IMR-90 (cell line): ENCODE data around the gene TBCD. TPM values are rescaled to one million over a fixed set of nuclear protein-coding genes. Genes with fewer than 3 reads are reported as not detected.

Experiments
- ATAC-seq: fragments of 200-7000 bp; cut with Tn5 transposase; 2 replicates; pipeline ENCODE4 v1.9.1; 2020; ENCODE audit warnings: low read depth, mild to moderate bottlenecking, moderate library complexity
- BruUV-seq: library from RNA; stranded (reverse); fragments of 400-500 nt; replicated peaks from 2 replicates; lab custom pipeline; 2021; lab: Mats Ljungman, UMichigan
- CTCF ChIA-PET: fragments of 300-600 bp; formaldehyde crosslinking; extraction: SDS; loops from one replicate; lab custom pipeline; 2021; ENCODE audit warnings: antibody characterized with exemption; lab: Yijun Ruan, JAX
- POLR2A ChIA-PET: fragments of 300-600 bp; sonication (Branson Sonifier 250); formaldehyde crosslinking; loops from one replicate; lab custom pipeline; 2022; ENCODE audit warnings: antibody characterized with exemption; ENCODE audit not compliant: unreplicated experiment; lab: Charles Lee
- DNase-seq: peaks from one replicate; pipeline ENCODE4 v3.0.0; 2013
- H2AFZ ChIP-seq: replicated peaks from 2 replicates; pipeline ENCODE3; 2013; ENCODE audit warnings: low read length, mild to moderate bottlenecking; ENCODE audit not compliant: poor library complexity
- H2AK5ac ChIP-seq: 2 replicates; pipeline ENCODE4 v1.6.1; 2013; ENCODE audit warnings: low read depth, low read length, inconsistent platforms
- H2AK9ac ChIP-seq: replicated peaks from 2 replicates; pipeline ENCODE3; 2013; ENCODE audit warnings: mild to moderate bottlenecking, low read depth, low read length, moderate library complexity; ENCODE audit not compliant: poor library complexity
- H2BK120ac ChIP-seq: 2 replicates; pipeline ENCODE4 v1.6.1; 2013; ENCODE audit warnings: low read depth, low read length, inconsistent platforms
- H2BK15ac ChIP-seq: 3 replicates; pipeline ENCODE4 v1.6.1; 2013; ENCODE audit warnings: low read depth, low read length, inconsistent platforms
- H2BK20ac ChIP-seq: 2 replicates; pipeline ENCODE4 v1.6.1; 2013; ENCODE audit warnings: low read depth, mild to moderate bottlenecking, inconsistent platforms, low read length, moderate library complexity
- H2BK5ac ChIP-seq: 2 replicates; pipeline ENCODE4 v1.6.1; 2013; ENCODE audit warnings: mild to moderate bottlenecking, low read depth, low read length, inconsistent platforms; ENCODE audit not compliant: poor library complexity, severe bottlenecking
- H3K14ac ChIP-seq: replicated peaks from 2 replicates; pipeline ENCODE4 v1.6.1; 2013; ENCODE audit warnings: low read depth, low read length, inconsistent platforms
- H3K18ac ChIP-seq: 2 replicates; pipeline ENCODE4 v1.6.1; 2013; ENCODE audit warnings: low read depth, low read length, control low read depth
- H3K23ac ChIP-seq: 2 replicates; pipeline ENCODE4 v1.6.1; 2013; ENCODE audit warnings: low read depth, low read length, inconsistent platforms
- H3K27ac ChIP-seq: 2 replicates; pipeline ENCODE4 v1.5.1; 2013; ENCODE audit warnings: mild to moderate bottlenecking, control low read depth, low read length; ENCODE audit not compliant: insufficient read depth
- H3K27me3 ChIP-seq: 2 replicates; pipeline ENCODE4 v1.6.1; 2013; ENCODE audit warnings: low read length; ENCODE audit not compliant: control insufficient read depth, insufficient read depth
- H3K36me3 ChIP-seq: 2 replicates; pipeline ENCODE4 v1.6.1; 2013; ENCODE audit warnings: low read length, mixed read lengths; ENCODE audit not compliant: control insufficient read depth, insufficient read depth
- H3K4ac ChIP-seq: 2 replicates; pipeline ENCODE4 v1.6.1; 2013; ENCODE audit warnings: low read depth, low read length, inconsistent platforms
- H3K4me1 ChIP-seq: 2 replicates; pipeline ENCODE4 v1.6.1; 2013; ENCODE audit warnings: low read length, mixed read lengths; ENCODE audit not compliant: control insufficient read depth, insufficient read depth
- H3K4me2 ChIP-seq: 2 replicates; pipeline ENCODE4 v1.6.1; 2013; ENCODE audit warnings: low read depth, mild to moderate bottlenecking, control low read depth, low read length, moderate library complexity
- H3K4me3 ChIP-seq: 2 replicates; pipeline ENCODE4 v1.5.1; 2013; ENCODE audit warnings: low read depth, mild to moderate bottlenecking, control low read depth, low read length, moderate library complexity; ENCODE audit not compliant: insufficient read depth
- H3K56ac ChIP-seq: 2 replicates; pipeline ENCODE4 v1.6.1; 2013; ENCODE audit warnings: low read length, inconsistent platforms; ENCODE audit not compliant: insufficient read depth; ENCODE audit errors: extremely low read depth
- H3K79me1 ChIP-seq, 2 experiments: 2 replicates each; pipeline ENCODE4 v1.6.1; 2013; ENCODE audit warnings: low read length in 2 of 2, inconsistent platforms in 1 of 2, low read depth in 1 of 2
- H3K9ac ChIP-seq: 2 replicates; pipeline ENCODE4 v1.6.1; 2013; ENCODE audit warnings: low read depth, low read length, control low read depth
- H3K9me1 ChIP-seq: 2 replicates; pipeline ENCODE4 v1.6.1; 2013; ENCODE audit warnings: low read length, inconsistent platforms; ENCODE audit not compliant: insufficient read depth
- H3K9me3 ChIP-seq: 2 replicates; pipeline ENCODE4 v1.6.1; 2013; ENCODE audit warnings: low read length; ENCODE audit not compliant: control insufficient read depth, insufficient read depth
- H4K20me1 ChIP-seq: 2 replicates; pipeline ENCODE4 v1.6.1; 2013; ENCODE audit warnings: low read length, inconsistent platforms; ENCODE audit not compliant: insufficient read depth
- H4K5ac ChIP-seq: 2 replicates; pipeline ENCODE4 v1.6.1; 2013; ENCODE audit warnings: mild to moderate bottlenecking, low read depth, low read length, control low read depth
- H4K8ac ChIP-seq, 2 experiments: 2 replicates each; pipeline ENCODE4 v1.6.1; 2013; ENCODE audit warnings: low read depth in 2 of 2, low read length in 2 of 2, control low read depth in 1 of 2, inconsistent platforms in 1 of 2
- H4K91ac ChIP-seq: 2 replicates; pipeline ENCODE4 v1.6.1; 2013; ENCODE audit warnings: low read depth, low read length, inconsistent platforms; ENCODE audit not compliant: insufficient read depth
- CEBPB ChIP-seq: IDR thresholded peaks from 2 replicates; pipeline ENCODE4 v1.6.1; 2012; ENCODE audit warnings: low read depth, low read length, improper control_type of control experiment
- FOS ChIP-seq: fragments of 150-350 bp; IDR thresholded peaks from 2 replicates; pipeline ENCODE4 v1.6.1; 2016; ENCODE audit warnings: low read depth, low read length
- POLR2A ChIP-seq: IDR thresholded peaks from 2 replicates; pipeline ENCODE4 v1.6.1; 2012; ENCODE audit warnings: mild to moderate bottlenecking, low read depth, low read length
- SMC3 ChIP-seq: fragments of 150-350 bp; IDR thresholded peaks from 2 replicates; pipeline ENCODE4 v1.6.1; 2016; ENCODE audit warnings: low read depth, mild to moderate bottlenecking, antibody characterized with exemption, low read length, moderate library complexity
- WGBS, 2 experiments: methylation state at CpG; one replicate each; pipeline versions ENCODE4 v1.1.5 to v1.1.7; 2013; ENCODE audit warnings: missing lambda C conversion rate in 2 of 2; ENCODE audit not compliant: insufficient read length in 1 of 2; ENCODE audit errors: extremely low coverage in 2 of 2; 5-methylcytosine and 5-hydroxymethylcytosine counted together
- dilution Hi-C: fragments of 300-500 bp; cut with HindIII; formaldehyde crosslinking; loops from one replicate; pipeline ENCODE4 v1.14.3; 2018; ENCODE audit warnings: low sequenced_read_pairs; ENCODE audit not compliant: unreplicated experiment
- in situ Hi-C: fragments of 300-500 bp; cut with MboI; formaldehyde crosslinking; loops from 3 replicates; pipeline ENCODE4 v1.14.3; 2019; ENCODE audit warnings: low sequenced_read_pairs, inconsistent platforms, mixed read lengths
- intact Hi-C: fragments of 100-400 bp; cut with micrococcal nuclease; formaldehyde crosslinking; loops from 2 replicates; pipeline ENCODE4 v1.10.0; 2022
- polyA plus RNA-seq, 3 experiments: library from polyadenylated mRNA; depleted of rRNA; stranded (reverse); fragments of >200 nt; gene quantifications; 2 replicates each; pipeline ENCODE4 v1.2.3, GENCODE V29; 2012; ENCODE audit warnings: low replicate concordance in 1 of 3
- total RNA-seq: library from RNA; depleted of rRNA; stranded (reverse); fragments of >200 nt; gene quantifications from 2 replicates; pipeline ENCODE4 v1.2.3, GENCODE V29; 2012
- TF ChIP-seq, protein P1 (sequence below): conservative IDR thresholded peaks from 2 replicates; pipeline ENCODE4 v1.5.1; 2012; ENCODE audit warnings: mild to moderate bottlenecking, low read depth, low read length, improper control_type of control experiment
- TF ChIP-seq, protein P2 (sequence below): fragments of 150-350 bp; IDR thresholded peaks from 2 replicates; pipeline ENCODE4 v1.6.1; 2016; ENCODE audit warnings: low read depth, mild to moderate bottlenecking, low read length, moderate library complexity, borderline replicate concordance

The TBCD gene
- total and polyA plus RNA-seq, 2 of the 4 experiments (the other 2 are of a cell fraction): 21.9 to 54.5 TPM

DNA sequence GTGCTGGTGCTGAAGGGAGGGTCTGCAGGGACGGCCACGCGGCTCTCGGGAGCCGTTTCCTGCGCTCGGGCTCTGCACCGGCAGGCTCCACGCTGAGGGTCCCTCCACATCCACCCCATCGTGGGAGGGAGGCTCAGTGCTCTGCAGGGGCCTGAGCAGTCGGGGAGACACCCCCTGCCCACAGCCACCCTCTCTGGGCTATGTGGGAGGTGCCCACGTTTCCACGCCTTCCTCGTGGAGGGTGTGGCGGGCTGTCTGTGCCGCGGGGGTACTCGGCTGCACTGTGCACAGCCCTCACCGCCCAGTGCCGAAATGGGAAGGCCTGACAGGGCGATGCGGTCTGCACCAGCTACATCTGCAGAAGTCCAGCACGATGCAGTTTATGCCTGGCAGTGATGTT, 113.4 kb downstream of the TBCD start:
- Histone ChIP-seq H2BK120ac (no peak overlapping the region), H2AK5ac (0 out of 2 replicates have a peak overlapping the region, but pooled peaks have one; percentile 25), H3K27ac (no peak overlapping the region), H4K91ac (no peak overlapping the region), H3K18ac (no peak overlapping the region), H3K9me3 (no peaks in the 10 kb centered on the region), H3K4me3 (no peak overlapping the region), H3K27me3 (no peaks in the 10 kb centered on the region), H3K14ac (no peak overlapping the region), H2AFZ (no peak overlapping the region), H4K20me1 (peaks cover 7% of the 10 kb centered on the region), H3K9me1 (peaks cover 24% of the 10 kb centered on the region), H2BK15ac (no peak overlapping the region), H4K8ac (no peak overlapping the region), H3K79me1 (peaks cover 12 to 68% of the 10 kb centered on the region in 2 experiments), H3K4ac (no peak overlapping the region), H4K5ac (no peak overlapping the region), H2AK9ac (peak overlapping the region; percentile 79), H3K9ac (no peak overlapping the region), H3K4me2 (no peak overlapping the region), H3K36me3 (peaks cover 2% of the 10 kb centered on the region), H3K56ac (no peak overlapping the region), H2BK5ac (no peak overlapping the region), H2BK20ac (no peak overlapping the region), H3K23ac (no peak overlapping the region), H3K4me1 (peaks cover 22% of the 10 kb centered on the region)
- ATAC-seq (no peak), DNase-seq (no peak)
- ChIA-PET CTCF (no interaction called here), POLR2A (no interaction called here)
- intact Hi-C loops (no loop called here), in situ Hi-C loops (no loop called here), dilution Hi-C loops (no loop called here)
- no TSS peak for BruUV-seq
- TF ChIP-seq, protein P1, sequence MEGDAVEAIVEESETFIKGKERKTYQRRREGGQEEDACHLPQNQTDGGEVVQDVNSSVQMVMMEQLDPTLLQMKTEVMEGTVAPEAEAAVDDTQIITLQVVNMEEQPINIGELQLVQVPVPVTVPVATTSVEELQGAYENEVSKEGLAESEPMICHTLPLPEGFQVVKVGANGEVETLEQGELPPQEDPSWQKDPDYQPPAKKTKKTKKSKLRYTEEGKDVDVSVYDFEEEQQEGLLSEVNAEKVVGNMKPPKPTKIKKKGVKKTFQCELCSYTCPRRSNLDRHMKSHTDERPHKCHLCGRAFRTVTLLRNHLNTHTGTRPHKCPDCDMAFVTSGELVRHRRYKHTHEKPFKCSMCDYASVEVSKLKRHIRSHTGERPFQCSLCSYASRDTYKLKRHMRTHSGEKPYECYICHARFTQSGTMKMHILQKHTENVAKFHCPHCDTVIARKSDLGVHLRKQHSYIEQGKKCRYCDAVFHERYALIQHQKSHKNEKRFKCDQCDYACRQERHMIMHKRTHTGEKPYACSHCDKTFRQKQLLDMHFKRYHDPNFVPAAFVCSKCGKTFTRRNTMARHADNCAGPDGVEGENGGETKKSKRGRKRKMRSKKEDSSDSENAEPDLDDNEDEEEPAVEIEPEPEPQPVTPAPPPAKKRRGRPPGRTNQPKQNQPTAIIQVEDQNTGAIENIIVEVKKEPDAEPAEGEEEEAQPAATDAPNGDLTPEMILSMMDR: no peak
- TF ChIP-seq CEBPB (no peak), SMC3 (no peak), POLR2A (no peak), FOS (no peak)
- TF ChIP-seq, protein P2, sequence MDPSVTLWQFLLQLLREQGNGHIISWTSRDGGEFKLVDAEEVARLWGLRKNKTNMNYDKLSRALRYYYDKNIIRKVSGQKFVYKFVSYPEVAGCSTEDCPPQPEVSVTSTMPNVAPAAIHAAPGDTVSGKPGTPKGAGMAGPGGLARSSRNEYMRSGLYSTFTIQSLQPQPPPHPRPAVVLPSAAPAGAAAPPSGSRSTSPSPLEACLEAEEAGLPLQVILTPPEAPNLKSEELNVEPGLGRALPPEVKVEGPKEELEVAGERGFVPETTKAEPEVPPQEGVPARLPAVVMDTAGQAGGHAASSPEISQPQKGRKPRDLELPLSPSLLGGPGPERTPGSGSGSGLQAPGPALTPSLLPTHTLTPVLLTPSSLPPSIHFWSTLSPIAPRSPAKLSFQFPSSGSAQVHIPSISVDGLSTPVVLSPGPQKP: no peak
- 82% methylated on average over 3 of the region's 23 CpGs; no CpG with 5 or more reads in 1 of the 2 experiments for WGBS, 2 experiments
